GM23248 (cell line): ENCODE measurements around the gene ZNF407.

Source experiments
- EZH2 ChIP-seq: fragments of 200-600 bp; sonication (generic); IDR thresholded peaks from 2 replicates; pipeline ENCODE4 v1.6.1; 2018; ENCODE audit warnings: antibody characterized with exemption, mild to moderate bottlenecking; ENCODE audit not compliant: insufficient read depth, poor library complexity, severe bottlenecking
- EZH2phosphoT487 ChIP-seq: fragments of 200-600 bp; sonication (generic); IDR thresholded peaks from 2 replicates; pipeline ENCODE4 v1.6.1; 2018; ENCODE audit warnings: antibody characterized with exemption, moderate library complexity, mild to moderate bottlenecking, low read depth; ENCODE audit not compliant: insufficient read depth

- TF ChIP-seq EZH2 (no peak), EZH2phosphoT487 (no peak)
Observed at GRCh38 chr18:74567822-74568221, 29.8 kb upstream of the ZNF407 start.
